Liver (tissue), 9 donors: ENCODE results near the gene PCDHGA6. TPM values are rescaled to one million over a fixed set of nuclear protein-coding genes. Genes with fewer than 3 reads are reported as not detected.

Experiments used
- DNase-seq: peaks from one replicate; pipeline ENCODE4 v3.0.0-alpha.2; 2017; ENCODE audit warnings: low spot score
- H3K27ac ChIP-seq, 2 donors: one replicate each; pipeline ENCODE4 v1.7.0; 2013; ENCODE audit warnings: inconsistent platforms in 2 of 2, low read length in 2 of 2, control low read depth in 1 of 2, low read depth in 1 of 2, mild to moderate bottlenecking in 1 of 2
- H3K27me3 ChIP-seq, 4 donors: one replicate each; pipeline versions ENCODE4 v1.6.1 to v1.7.0; 2013; ENCODE audit warnings: low read length in 3 of 4, inconsistent platforms in 1 of 4, mild to moderate bottlenecking in 1 of 4, moderate library complexity in 1 of 4; ENCODE audit not compliant: control insufficient read depth in 4 of 4, insufficient read depth in 4 of 4
- H3K36me3 ChIP-seq, 4 donors: one replicate each; pipeline versions ENCODE4 v1.6.1 to v1.7.0; 2013; ENCODE audit warnings: low read length in 3 of 4, mild to moderate bottlenecking in 3 of 4, low read depth in 1 of 4, moderate library complexity in 1 of 4; ENCODE audit not compliant: control insufficient read depth in 4 of 4, insufficient read depth in 3 of 4
- H3K4me1 ChIP-seq, 4 donors: one replicate each; pipeline versions ENCODE4 v1.6.1 to v1.7.0; 2013; ENCODE audit warnings: low read length in 3 of 4, mild to moderate bottlenecking in 3 of 4, moderate library complexity in 1 of 4; ENCODE audit not compliant: control insufficient read depth in 4 of 4, insufficient read depth in 4 of 4
- H3K4me3 ChIP-seq, 3 donors: one replicate each; pipeline versions ENCODE4 v1.6.1 to v1.7.0; 2013; ENCODE audit warnings: low read length in 3 of 3, control low read depth in 1 of 3, low read depth in 1 of 3, mild to moderate bottlenecking in 1 of 3
- H3K9ac ChIP-seq, 2 donors: one replicate each; pipeline ENCODE4 v1.7.0; 2013; ENCODE audit warnings: low read length in 2 of 2, mild to moderate bottlenecking in 2 of 2, moderate library complexity in 2 of 2, control low read depth in 1 of 2, low read depth in 1 of 2
- H3K9me3 ChIP-seq, 4 donors: one replicate each; pipeline versions ENCODE4 v1.6.1 to v1.7.0; 2013; ENCODE audit warnings: low read length in 3 of 4; ENCODE audit not compliant: control insufficient read depth in 4 of 4
- EGR1 ChIP-seq, 2 donors: IDR thresholded peaks; 2 replicates each; pipeline ENCODE4 v1.6.1; 2016 to 2018; ENCODE audit warnings: antibody characterized with exemption in 2 of 2, low read depth in 2 of 2
- FOXA1 ChIP-seq: IDR thresholded peaks from 2 replicates; pipeline ENCODE4 v1.6.1; 2016; ENCODE audit warnings: antibody characterized with exemption
- FOXA2 ChIP-seq: IDR thresholded peaks from 2 replicates; pipeline ENCODE4 v1.6.1; 2016; ENCODE audit warnings: antibody characterized with exemption
- GABPA ChIP-seq, 2 donors: IDR thresholded peaks in 1 of 2; conservative IDR thresholded peaks in 1 of 2; 2 replicates each; pipeline ENCODE4 v1.6.1; 2016; ENCODE audit warnings: antibody characterized with exemption in 2 of 2, mild to moderate bottlenecking in 1 of 2, moderate library complexity in 1 of 2
- HNF4G ChIP-seq: IDR thresholded peaks from 2 replicates; pipeline ENCODE4 v1.6.1; 2016; ENCODE audit warnings: antibody characterized with exemption
- MAX ChIP-seq: IDR thresholded peaks from 2 replicates; pipeline ENCODE4 v1.6.1; 2016; ENCODE audit warnings: antibody characterized with exemption
- NR2F2 ChIP-seq: IDR thresholded peaks from 2 replicates; pipeline ENCODE4 v1.6.1; 2016; ENCODE audit warnings: antibody characterized with exemption
- RAD21 ChIP-seq, 2 donors: IDR thresholded peaks; 2 replicates each; pipeline ENCODE4 v1.6.1; 2016; ENCODE audit warnings: antibody characterized with exemption in 2 of 2, mild to moderate bottlenecking in 2 of 2
- REST ChIP-seq: IDR thresholded peaks from 2 replicates; pipeline ENCODE4 v1.6.1; 2016; ENCODE audit warnings: antibody characterized with exemption, mild to moderate bottlenecking
- SP1 ChIP-seq: IDR thresholded peaks from 2 replicates; pipeline ENCODE4 v1.6.1; 2018; ENCODE audit warnings: antibody characterized with exemption, mild to moderate bottlenecking
- TAF1 ChIP-seq: conservative IDR thresholded peaks from 2 replicates; pipeline ENCODE4 v1.6.1; 2016; ENCODE audit warnings: antibody characterized with exemption, mild to moderate bottlenecking
- YY1 ChIP-seq: IDR thresholded peaks from 2 replicates; pipeline ENCODE4 v1.6.1; 2016; ENCODE audit warnings: antibody characterized with exemption, mild to moderate bottlenecking
- WGBS: extraction: QIAGEN DNeasy Blood & Tissue Kit; methylation state at CpG from one replicate; pipeline ENCODE4 v1.1.7; 2013; 5-methylcytosine and 5-hydroxymethylcytosine counted together
- polyA plus RNA-seq, 2 donors: library from polyadenylated mRNA; stranded (reverse) in 1 of 2; unstranded in 1 of 2; fragments of 200-250 nt in 1 of 2; fragments of >200 nt in 1 of 2; fragmentation: Nextera tagmentation in 1 of 2; extraction: Ambion mirVana in 1 of 2; gene quantifications; one replicate each; pipeline versions ENCODE4 v1.2.1 to v1.2.3, GENCODE V29; 2013 to 2015
- total RNA-seq, 2 donors: library from RNA; depleted of rRNA; stranded (reverse); fragments of >200 nt; gene quantifications; one replicate each; pipeline ENCODE4 v1.2.3, GENCODE V29; 2014
- TF ChIP-seq, protein P1 (sequence below): IDR thresholded peaks from 2 replicates; pipeline ENCODE4 v1.6.1; 2016; ENCODE audit warnings: antibody characterized with exemption
- TF ChIP-seq, protein P2 (sequence below): fragments of 150-350 bp; IDR thresholded peaks from 2 replicates; pipeline ENCODE4 v1.5.1; 2017; ENCODE audit warnings: improper control_type of control experiment, low read depth, low read length; ENCODE audit not compliant: missing input control
- donor health status: healthy.
- donor health status: healthy.
- donor health status: healthy.
- donor health status: healthy.
- donor health status: healthy.

The PCDHGA6 gene
- total and polyA plus RNA-seq, 4 donors, result 0.08 to 0.67 (median 0.28) TPM

GRCh38 chr5:141399555-141400258 lies 26.0 kb downstream of the PCDHGA6 start:
- 29% methylated on average over 61 of the region's 61 CpGs for WGBS
- TF ChIP-seq GABPA (IDR thresholded peaks at IDR 0.05 in 1 of 2, conservative IDR thresholded peaks at IDR 0.05 in 1 of 2) (no peak), HNF4G (no peak), MAX (no peak), TAF1 (no peak), NR2F2 (no peak), RAD21 (IDR thresholded peaks at IDR 0.05) (no peak), REST (no peak), EGR1 (IDR thresholded peaks at IDR 0.05; ENCODE audit: low read depth in 2 of 2) (no peak), FOXA2 (no peak)
- TF ChIP-seq, protein P1, sequence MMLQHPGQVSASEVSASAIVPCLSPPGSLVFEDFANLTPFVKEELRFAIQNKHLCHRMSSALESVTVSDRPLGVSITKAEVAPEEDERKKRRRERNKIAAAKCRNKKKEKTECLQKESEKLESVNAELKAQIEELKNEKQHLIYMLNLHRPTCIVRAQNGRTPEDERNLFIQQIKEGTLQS, result no peak
- TF ChIP-seq, protein P2, sequence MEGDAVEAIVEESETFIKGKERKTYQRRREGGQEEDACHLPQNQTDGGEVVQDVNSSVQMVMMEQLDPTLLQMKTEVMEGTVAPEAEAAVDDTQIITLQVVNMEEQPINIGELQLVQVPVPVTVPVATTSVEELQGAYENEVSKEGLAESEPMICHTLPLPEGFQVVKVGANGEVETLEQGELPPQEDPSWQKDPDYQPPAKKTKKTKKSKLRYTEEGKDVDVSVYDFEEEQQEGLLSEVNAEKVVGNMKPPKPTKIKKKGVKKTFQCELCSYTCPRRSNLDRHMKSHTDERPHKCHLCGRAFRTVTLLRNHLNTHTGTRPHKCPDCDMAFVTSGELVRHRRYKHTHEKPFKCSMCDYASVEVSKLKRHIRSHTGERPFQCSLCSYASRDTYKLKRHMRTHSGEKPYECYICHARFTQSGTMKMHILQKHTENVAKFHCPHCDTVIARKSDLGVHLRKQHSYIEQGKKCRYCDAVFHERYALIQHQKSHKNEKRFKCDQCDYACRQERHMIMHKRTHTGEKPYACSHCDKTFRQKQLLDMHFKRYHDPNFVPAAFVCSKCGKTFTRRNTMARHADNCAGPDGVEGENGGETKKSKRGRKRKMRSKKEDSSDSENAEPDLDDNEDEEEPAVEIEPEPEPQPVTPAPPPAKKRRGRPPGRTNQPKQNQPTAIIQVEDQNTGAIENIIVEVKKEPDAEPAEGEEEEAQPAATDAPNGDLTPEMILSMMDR, result no peak
- no peak for DNase-seq
- peaks cover 0 to 4% (median 0%) of the 10 kb centered on the region in 4 donors for H3K4me1 ChIP-seq
- peak overlapping the region in 2 of 3 donors; percentile 6 to 54 for H3K4me3 ChIP-seq
- no peak overlapping the region for H3K27ac ChIP-seq
- no peaks in the 10 kb centered on the region for H3K36me3 ChIP-seq
- H3K9ac ChIP-seq, result no peak overlapping the region
- H3K27me3 ChIP-seq, result peaks cover 0 to 3% (median 0%) of the 10 kb centered on the region in 4 donors
- peaks cover 16 to 67% (median 33%) of the 10 kb centered on the region in 4 donors for H3K9me3 ChIP-seq

GRCh38 chr5:141402553-141403243 lies 29.0 kb downstream of the PCDHGA6 start, which contains the start of gene PCDHGA9:
TSS of gene PCDHGA9 (plus strand) at chr5:141402778. CDS start at chr5:141402953, 175 bp downstream.
- peaks cover 0 to 3% (median 0%) of the 10 kb centered on the region in 4 donors for H3K27me3 ChIP-seq
- DNase-seq, result no peak
- TF ChIP-seq, protein P2, result peak; percentile 50
- TF ChIP-seq RAD21 (IDR thresholded peaks at IDR 0.05) (peak; percentile 62 to 65), YY1 (peak; percentile 26), FOXA1 (no peak), SP1 (no peak)
- no peak within 1 kb of the TSS for H3K27ac ChIP-seq
- peak within 1 kb of the TSS; percentile 27 to 69 (median 63) for H3K4me3 ChIP-seq
- WGBS, result 19% methylated on average over 27 of the region's 27 CpGs
- no peak within 1 kb of the TSS for H3K9ac ChIP-seq
- H3K36me3 ChIP-seq, result no peaks in the 10 kb centered on the region
- H3K4me1 ChIP-seq, result peaks cover 0 to 4% (median 0%) of the 10 kb centered on the region in 4 donors
- peaks cover 16 to 63% (median 36%) of the 10 kb centered on the region in 4 donors for H3K9me3 ChIP-seq
